Body of pancreas (tissue), 4 donors: ENCODE results near the gene ITGB1BP1. TPM values are rescaled to one million over a fixed set of nuclear protein-coding genes. Genes with fewer than 3 reads are reported as not detected.

Source experiments
- ATAC-seq: fragments of 150-250 bp; one replicate; pipeline ENCODE4 v1.9.1; 2016
- DNase-seq, 4 donors: peaks; one replicate each; pipeline ENCODE4 v3.0.0-alpha.2; 2019
- H3K27ac ChIP-seq, 4 donors: fragments of 200-600 bp; sonication (generic); 1 replicate in 3 of 4; 2 replicates in 1 of 4; pipeline versions ENCODE4 v1.5.1 to v1.6.1; 2016 to 2019; ENCODE audit warnings: mild to moderate bottlenecking in 1 of 4, mixed read lengths in 1 of 4, moderate library complexity in 1 of 4
- H3K27me3 ChIP-seq, 2 donors: fragments of 200-600 bp; sonication (generic); one replicate each; pipeline ENCODE4 v1.6.0; 2016; ENCODE audit warnings: mild to moderate bottlenecking in 1 of 2
- H3K36me3 ChIP-seq, 2 donors: fragments of 200-600 bp; sonication (generic); replicated peaks in 1 of 2; 2 replicates each; pipeline ENCODE4 v1.5.1; 2016; ENCODE audit warnings: low read depth in 2 of 2; ENCODE audit not compliant: insufficient read depth in 1 of 2
- H3K4me1 ChIP-seq: fragments of 200-600 bp; sonication (generic); one replicate; pipeline ENCODE4 v1.6.0; 2016
- H3K4me3 ChIP-seq, 2 donors: fragments of 200-600 bp; sonication (generic); 1 replicate in 1 of 2; 2 replicates in 1 of 2; pipeline ENCODE4 v1.5.1; 2016 to 2019
- H3K9me3 ChIP-seq, 3 donors: fragments of 200-600 bp; sonication (generic); 1 replicate in 2 of 3; 2 replicates in 1 of 3; pipeline ENCODE4 v1.5.1; 2016
- CTCF ChIP-seq, 7 experiments: fragments of 450-650 bp in 4 of 7; fragments of 200-600 bp in 3 of 7; sonication (generic) in 3 of 7; IDR thresholded peaks; one replicate each; pipeline ENCODE4 v1.5.1; 2016 to 2019; ENCODE audit warnings: antibody characterized with exemption in 7 of 7
- POLR2A ChIP-seq, 3 donors: fragments of 450-650 bp; IDR thresholded peaks; one replicate each; pipeline ENCODE4 v1.6.1; 2016; ENCODE audit warnings: antibody characterized with exemption in 3 of 3, mild to moderate bottlenecking in 2 of 3
- WGBS, 2 donors: methylation state at CpG; one replicate each; pipeline ENCODE4 v1.1.5; 2017; 5-methylcytosine and 5-hydroxymethylcytosine counted together
- intact Hi-C: fragments of 100-400 bp; cut with DNase I; formaldehyde crosslinking; loops from one replicate; pipeline ENCODE4 v1.15.1; 2023
- total RNA-seq, 2 donors: library from RNA; depleted of rRNA; stranded (reverse); fragments of >200 nt; gene quantifications; one replicate each; pipeline ENCODE4 v1.1.0, GENCODE V29; 2016

Gene ITGB1BP1
- total RNA-seq, 2 donors from 2014 or later = 16.6 to 28.3 TPM

DNA sequence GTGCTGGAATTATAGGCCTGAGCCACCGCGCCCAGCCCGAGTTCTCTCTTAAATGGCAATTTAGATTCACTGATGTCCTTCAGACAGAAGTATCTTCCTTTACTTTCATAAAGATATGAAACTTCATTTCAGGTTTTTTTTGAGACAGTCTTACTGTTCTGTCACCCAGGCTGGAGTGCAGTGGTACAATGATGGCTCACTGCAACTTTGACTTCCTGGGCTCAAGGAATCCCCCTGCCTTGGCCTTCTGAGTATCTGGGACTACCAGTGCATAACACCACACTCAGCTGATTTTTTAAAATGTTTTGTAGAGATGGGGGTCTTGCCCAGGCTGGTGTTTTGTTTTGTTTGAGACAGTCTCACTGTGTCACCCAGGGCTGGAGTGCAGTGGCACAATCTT lies 13.2 kb downstream of the ITGB1BP1 start:
- DNase-seq (no peak), ATAC-seq (no peak)
- no peaks in the 10 kb centered on the region for H3K27me3 ChIP-seq
- no peaks in the 10 kb centered on the region for H3K9me3 ChIP-seq
- intact Hi-C loops = no loop called here
- H3K4me1 ChIP-seq = no peaks in the 10 kb centered on the region
- no peak overlapping the region for H3K27ac ChIP-seq
- TF ChIP-seq CTCF (IDR thresholded peaks at IDR 0.05) (no peak), POLR2A (IDR thresholded peaks at IDR 0.05) (no peak)
- H3K36me3 ChIP-seq = peaks cover 0 to 4% of the 10 kb centered on the region in 2 donors
- H3K4me3 ChIP-seq = no peak overlapping the region
- 100% methylated on average over 3 of the region's 3 CpGs for WGBS, 2 donors

DNA sequence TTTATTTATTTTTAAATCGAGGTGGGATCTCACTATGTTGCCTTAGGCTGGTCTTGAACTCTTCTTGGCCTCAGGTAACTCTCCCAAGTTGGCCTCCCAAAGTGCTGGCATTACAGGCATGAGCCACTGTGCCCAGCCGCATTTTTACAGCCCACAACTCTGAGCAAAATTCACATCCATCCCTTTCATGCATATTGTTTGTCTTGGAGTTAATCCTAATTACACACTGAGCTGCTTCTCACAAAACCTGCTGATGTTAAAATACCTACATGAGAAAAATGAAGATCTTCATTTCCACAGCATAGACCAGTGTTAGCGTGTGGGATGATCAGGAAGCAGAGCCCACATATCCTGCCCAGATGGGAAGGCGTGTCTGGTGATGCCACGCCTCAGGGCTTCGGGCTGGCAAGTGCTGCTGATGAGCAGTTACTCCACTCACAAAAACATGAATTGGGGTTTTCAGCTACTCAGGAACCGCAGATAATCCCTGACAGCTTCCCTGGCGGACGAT lies 14.6 kb downstream of the ITGB1BP1 start:
- peak in 1 of 4 donors; percentile 27 for DNase-seq
- no peak for TF ChIP-seq POLR2A (IDR thresholded peaks at IDR 0.05)
- no peak for TF ChIP-seq CTCF (IDR thresholded peaks at IDR 0.05)
- intact Hi-C loops = no loop called here
- Histone ChIP-seq H3K4me3 (no peak overlapping the region), H3K4me1 (no peaks in the 10 kb centered on the region), H3K36me3 (peaks cover 0 to 4% of the 10 kb centered on the region in 2 donors), H3K27ac (peak overlapping the region in 1 of 4 donors; percentile 25), H3K27me3 (no peaks in the 10 kb centered on the region), H3K9me3 (no peaks in the 10 kb centered on the region)
- peak; percentile 21 for ATAC-seq
- WGBS, 2 donors = 64 to 74% methylated on average over 9 of the region's 9 CpGs

- TF ChIP-seq POLR2A (IDR thresholded peaks at IDR 0.05) = no peak
- no peak for TF ChIP-seq CTCF (IDR thresholded peaks at IDR 0.05)
- no peak overlapping the region for H3K4me3 ChIP-seq
- ATAC-seq = no peak
- intact Hi-C loops = no loop called here
- H3K27ac ChIP-seq = no peak overlapping the region
- WGBS, 2 donors = 87 to 92% methylated on average over 8 of the region's 8 CpGs
- H3K27me3 ChIP-seq = no peaks in the 10 kb centered on the region
- DNase-seq = no peak
- no peaks in the 10 kb centered on the region for H3K4me1 ChIP-seq
- H3K9me3 ChIP-seq = no peaks in the 10 kb centered on the region
- peaks cover 0 to 4% of the 10 kb centered on the region in 2 donors for H3K36me3 ChIP-seq
Observed at GRCh38 chr2:9407363-9407811, 15.9 kb downstream of the ITGB1BP1 start.

DNA sequence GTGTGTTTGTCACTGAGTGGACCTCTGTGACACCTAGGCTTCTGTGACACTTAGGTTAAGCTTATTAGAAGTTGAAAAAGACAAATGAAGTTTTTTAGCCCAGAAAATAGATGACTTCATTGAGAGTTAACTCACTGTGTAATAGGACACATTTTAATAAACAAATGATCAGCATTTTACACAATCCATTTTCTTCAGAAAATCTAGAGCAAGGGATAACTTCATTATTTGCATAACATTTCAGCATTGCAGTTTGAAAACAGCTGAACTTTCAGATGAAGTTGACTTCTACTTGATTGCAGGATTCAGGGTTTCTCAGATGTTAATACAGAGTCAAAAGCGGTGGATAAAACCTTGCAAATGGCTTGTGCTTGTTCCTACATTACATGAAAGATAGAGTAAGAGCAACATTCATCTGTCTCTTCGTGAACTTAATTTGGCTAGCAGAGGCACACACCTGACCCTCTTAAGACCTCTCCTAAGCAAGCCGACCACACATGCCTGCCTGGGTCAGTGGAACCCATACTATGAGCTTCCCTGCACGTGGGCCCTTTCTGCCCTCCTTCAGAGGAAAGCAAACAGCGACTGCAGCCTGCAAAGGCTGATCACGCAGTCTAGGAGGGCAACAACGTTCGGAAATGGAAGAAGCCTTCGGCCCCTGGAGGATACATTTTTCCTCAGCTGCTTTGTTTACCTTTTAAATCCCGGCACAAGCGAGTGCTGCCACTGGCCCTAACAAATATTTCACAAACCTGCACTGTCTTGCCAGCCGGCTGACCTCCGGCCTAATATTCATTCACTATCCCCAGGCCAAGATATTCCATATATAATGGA lies 16.6 kb downstream of the ITGB1BP1 start:
- Histone ChIP-seq H3K27me3 (no peaks in the 10 kb centered on the region), H3K36me3 (peaks cover 0 to 4% of the 10 kb centered on the region in 2 donors), H3K9me3 (no peaks in the 10 kb centered on the region), H3K27ac (no peak overlapping the region), H3K4me1 (no peaks in the 10 kb centered on the region), H3K4me3 (no peak overlapping the region)
- DNase-seq = no peak
- 74 to 75% methylated on average over 13 of the region's 13 CpGs for WGBS, 2 donors
- intact Hi-C loops = no loop called here
- TF ChIP-seq CTCF (IDR thresholded peaks at IDR 0.05) = no peak
- TF ChIP-seq POLR2A (IDR thresholded peaks at IDR 0.05) = no peak
- ATAC-seq = no peak
